GM10266 (cell line): Measurements from ENCODE around the gene ETS1.

ENCODE experiments used
- DNase-seq: peaks from one replicate; pipeline ENCODE4 v3.0.0; 2012; ENCODE audit errors: extremely low spot score
- TF ChIP-seq, protein P1 (sequence below): IDR thresholded peaks from 2 replicates; pipeline ENCODE4 v1.5.1; 2012; ENCODE audit warnings: mild to moderate bottlenecking, low read depth; ENCODE audit not compliant: control insufficient read depth, insufficient read depth; ENCODE audit errors: missing control alignments

The ETS1 gene

DNA sequence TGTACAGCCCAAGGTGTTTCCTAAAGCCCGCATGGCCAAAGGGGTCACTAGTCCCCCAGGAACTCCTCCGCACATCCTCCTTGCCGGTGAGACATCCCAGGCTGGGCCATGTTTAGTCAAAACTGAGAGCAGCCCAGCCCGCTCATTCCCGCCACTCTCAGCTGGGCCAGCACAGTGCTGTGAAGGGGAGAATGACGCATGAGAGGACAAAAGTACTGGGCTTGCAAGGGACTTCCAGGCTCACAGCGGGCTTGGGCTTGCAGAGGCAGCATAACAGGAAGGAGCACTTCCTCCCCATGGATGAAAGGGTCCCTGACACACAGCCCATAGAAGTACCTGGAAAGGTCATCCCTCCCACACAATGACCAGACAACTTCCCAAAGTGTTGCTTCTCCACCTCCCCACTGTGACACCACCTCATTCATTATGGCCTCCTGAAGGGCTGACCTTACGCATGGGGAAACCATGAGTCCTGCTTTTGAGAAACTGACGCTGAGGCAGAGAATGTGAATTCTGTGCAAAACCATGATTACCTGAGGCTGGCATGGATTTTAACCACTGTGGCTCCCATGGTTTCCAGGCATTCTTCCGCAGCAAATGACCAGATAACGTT, 19.1 kb downstream of the ETS1 start:
- TF ChIP-seq, protein P1, sequence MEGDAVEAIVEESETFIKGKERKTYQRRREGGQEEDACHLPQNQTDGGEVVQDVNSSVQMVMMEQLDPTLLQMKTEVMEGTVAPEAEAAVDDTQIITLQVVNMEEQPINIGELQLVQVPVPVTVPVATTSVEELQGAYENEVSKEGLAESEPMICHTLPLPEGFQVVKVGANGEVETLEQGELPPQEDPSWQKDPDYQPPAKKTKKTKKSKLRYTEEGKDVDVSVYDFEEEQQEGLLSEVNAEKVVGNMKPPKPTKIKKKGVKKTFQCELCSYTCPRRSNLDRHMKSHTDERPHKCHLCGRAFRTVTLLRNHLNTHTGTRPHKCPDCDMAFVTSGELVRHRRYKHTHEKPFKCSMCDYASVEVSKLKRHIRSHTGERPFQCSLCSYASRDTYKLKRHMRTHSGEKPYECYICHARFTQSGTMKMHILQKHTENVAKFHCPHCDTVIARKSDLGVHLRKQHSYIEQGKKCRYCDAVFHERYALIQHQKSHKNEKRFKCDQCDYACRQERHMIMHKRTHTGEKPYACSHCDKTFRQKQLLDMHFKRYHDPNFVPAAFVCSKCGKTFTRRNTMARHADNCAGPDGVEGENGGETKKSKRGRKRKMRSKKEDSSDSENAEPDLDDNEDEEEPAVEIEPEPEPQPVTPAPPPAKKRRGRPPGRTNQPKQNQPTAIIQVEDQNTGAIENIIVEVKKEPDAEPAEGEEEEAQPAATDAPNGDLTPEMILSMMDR = no peak
- DNase-seq = no peak

DNA sequence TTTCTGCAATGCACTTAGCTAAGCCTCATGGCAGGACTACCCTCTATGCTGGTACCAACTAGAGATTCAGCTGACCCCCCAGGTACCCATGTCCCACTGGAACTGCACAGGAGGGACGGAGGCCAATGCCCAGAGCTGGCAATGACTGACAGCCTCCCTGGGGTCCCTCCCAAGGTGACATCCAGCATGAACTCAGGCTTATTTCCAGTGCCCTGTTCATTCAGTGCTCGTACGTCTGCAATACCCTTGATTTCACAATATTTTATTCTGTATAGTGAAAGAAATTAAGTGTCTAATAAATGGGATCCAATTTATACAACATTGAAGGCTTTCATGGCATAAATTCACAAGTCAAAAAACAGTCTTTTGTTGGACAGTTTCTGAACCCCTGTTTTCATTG, 20.2 kb downstream of the ETS1 start:
- no peak for DNase-seq
- TF ChIP-seq, protein P1 = no peak

DNA sequence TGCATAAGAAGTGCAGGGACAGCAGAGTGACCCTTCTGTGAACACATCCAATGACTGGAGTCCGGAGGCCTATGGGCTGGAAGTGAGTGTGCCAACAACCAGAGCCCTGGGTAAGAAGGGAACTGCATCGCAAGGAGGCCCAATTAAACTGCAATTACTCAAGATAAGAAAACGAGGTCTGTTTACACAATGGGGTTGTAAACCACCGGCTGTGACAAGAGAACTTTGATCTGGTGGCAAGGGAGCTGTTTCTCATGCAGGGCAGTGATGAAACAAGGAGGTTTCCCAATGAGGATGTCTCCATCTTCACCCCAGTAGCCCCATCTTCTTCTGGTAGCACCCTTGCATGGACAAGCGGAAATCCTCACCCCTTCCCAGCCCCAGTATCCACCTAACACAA, 21.5 kb downstream of the ETS1 start:
- no peak for DNase-seq
- TF ChIP-seq, protein P1 = no peak

DNA sequence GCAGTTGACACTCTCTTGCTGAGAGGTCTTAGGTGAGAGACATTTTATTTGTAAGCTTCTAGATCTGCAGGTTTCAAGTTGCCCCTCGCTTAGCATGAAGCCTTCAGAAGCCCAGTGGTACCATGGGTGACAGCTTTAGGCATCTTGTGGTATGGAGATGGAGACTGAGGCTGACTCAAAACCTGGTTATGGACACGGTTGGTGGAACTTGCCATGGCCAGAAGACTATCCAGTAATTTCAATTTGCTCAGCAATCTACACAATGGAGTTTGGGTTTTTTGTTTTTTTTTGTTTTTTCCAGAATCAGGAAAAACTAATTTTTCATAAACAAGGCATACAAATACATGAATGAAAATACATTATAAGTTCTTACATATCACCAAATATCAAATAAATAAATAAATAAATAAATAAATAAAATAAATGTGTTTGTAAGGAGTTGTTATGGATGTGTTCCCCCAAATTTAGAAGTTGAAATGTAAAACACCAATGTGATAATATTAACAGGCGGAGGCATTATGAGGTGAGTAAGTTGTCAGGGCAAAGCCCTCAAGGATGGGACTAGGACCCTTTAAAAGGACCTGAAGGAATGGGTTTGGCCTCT, 22.6 kb downstream of the ETS1 start:
- DNase-seq = no peak
- TF ChIP-seq, protein P1 = no peak

DNA sequence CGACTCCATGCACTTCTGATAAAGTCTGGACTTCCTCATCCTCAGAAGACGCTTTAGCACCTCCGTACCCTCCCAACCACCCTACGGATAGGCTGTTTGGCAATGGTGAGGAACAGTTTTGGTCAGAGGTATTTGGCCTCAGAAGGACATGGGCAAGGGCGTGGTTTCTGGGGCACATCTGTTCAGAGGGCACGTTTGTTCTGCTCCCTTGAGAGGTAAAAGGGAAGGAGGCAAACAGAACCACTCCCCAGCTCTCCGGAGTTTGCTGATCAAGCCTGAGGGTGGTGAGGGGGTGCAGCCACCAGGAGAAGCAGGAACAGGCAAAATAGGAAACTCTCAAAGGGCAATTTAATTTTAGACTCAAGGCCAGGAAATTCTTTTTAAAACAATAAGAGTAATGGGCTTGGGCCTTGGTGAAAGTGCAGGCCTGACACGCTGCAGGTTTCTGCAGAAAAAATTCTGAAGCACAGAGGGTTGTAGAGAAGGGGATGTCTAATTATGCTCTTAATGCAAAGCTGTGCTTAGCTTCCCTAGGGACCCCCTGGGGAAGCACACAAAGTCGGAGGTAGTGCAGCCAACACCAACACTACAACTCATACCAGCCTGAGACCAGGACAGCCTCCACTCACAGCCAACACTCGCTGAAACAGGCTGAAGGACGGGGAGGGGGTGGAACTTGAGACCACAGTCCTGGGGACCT, 23.3 kb downstream of the ETS1 start:
- TF ChIP-seq, protein P1 = no peak
- no peak for DNase-seq

DNA sequence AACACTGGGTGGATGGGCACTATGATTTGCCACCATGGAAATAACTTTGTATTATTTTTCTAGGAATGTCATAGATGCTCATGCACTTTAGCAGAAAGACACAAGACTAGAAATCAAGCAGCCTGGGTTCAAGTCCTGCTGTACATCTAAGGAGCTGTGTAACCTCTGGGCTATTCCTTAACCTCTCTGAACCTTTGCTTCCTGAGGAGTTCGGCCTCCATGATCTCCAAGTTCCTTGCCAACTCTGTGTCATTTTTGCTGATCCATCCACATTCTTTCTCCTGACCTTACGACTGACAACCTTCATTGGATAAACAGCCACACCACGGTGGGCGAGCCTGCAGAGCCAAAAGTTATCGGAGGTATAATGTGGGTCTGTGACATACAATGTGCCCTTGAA, 24.1 kb downstream of the ETS1 start:
- TF ChIP-seq, protein P1 = no peak
- no peak for DNase-seq
